Testis (tissue), 2 donors: ENCODE measurements around the gene BMP5.

Experiments used
- POLR2A ChIP-seq: fragments of 450-650 bp; IDR thresholded peaks from one replicate; pipeline ENCODE4 v1.6.1; 2017; ENCODE audit warnings: antibody characterized with exemption, mild to moderate bottlenecking, moderate library complexity
- TF ChIP-seq, protein P1 (sequence below), 3 experiments: fragments of 450-650 bp in 2 of 3; fragments of 200-600 bp in 1 of 3; sonication (generic) in 1 of 3; IDR thresholded peaks; one replicate each; pipeline ENCODE4 v1.5.1; 2016 to 2019; ENCODE audit warnings: antibody characterized with exemption in 3 of 3, mild to moderate bottlenecking in 2 of 3, moderate library complexity in 1 of 3

DNA sequence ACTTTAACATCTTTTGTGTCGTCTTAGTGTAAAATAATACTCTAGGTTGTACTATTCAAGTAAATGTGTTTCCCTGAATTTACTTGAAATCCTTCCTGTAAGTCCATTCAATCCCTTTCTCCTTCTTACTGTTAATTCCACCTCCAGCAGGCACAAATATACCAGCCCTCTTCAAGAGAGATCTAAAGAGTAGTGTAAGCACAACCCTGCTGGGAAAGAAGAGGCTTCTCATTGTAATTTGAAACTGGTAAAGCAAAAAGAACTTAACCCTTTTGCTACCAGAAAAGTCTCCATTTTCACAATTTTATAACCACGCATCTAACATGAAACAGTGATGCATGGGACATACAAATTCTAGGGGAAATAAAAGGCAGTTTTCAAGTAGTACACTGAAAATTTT lies at the start of gene BMP5:
- TF ChIP-seq, protein P1, sequence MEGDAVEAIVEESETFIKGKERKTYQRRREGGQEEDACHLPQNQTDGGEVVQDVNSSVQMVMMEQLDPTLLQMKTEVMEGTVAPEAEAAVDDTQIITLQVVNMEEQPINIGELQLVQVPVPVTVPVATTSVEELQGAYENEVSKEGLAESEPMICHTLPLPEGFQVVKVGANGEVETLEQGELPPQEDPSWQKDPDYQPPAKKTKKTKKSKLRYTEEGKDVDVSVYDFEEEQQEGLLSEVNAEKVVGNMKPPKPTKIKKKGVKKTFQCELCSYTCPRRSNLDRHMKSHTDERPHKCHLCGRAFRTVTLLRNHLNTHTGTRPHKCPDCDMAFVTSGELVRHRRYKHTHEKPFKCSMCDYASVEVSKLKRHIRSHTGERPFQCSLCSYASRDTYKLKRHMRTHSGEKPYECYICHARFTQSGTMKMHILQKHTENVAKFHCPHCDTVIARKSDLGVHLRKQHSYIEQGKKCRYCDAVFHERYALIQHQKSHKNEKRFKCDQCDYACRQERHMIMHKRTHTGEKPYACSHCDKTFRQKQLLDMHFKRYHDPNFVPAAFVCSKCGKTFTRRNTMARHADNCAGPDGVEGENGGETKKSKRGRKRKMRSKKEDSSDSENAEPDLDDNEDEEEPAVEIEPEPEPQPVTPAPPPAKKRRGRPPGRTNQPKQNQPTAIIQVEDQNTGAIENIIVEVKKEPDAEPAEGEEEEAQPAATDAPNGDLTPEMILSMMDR (IDR thresholded peaks at IDR 0.05) = no peak
- no peak for TF ChIP-seq POLR2A
